Measurements from ENCODE around the gene RERG.
A peak's percentile ranks its signal among the peaks of the same experiment; 100 is the strongest.

The RERG gene

DNA sequence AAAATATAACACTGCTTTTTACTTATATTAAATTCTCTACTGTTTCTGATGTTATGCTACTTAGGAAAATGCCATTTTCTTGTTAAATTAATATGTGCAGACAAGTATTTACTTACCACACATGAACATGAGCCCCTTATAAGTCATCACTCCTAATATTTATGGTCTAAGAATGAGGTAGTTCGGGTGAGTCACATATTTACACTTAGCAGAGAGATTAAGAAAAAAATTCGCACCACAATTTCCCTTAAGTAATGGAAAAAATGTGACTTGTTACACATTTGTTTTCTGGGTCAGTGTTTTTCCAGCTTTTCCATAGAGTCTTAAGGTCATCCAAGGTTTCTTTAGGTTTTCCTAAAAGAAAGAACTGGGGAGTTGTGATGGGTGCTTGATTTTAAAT is 68.3 kb downstream of the RERG start:
- ChIA-PET POLR2A (no interaction called here), CTCF (interaction anchor here (0.7 to 6.4 kb wide), 8 partner anchors 8 to 429 kb away, joined by 3 to 101 read pairs (median 4); partner anchors contain the start of gene RERG)
- Histone ChIP-seq H3K4me3 (ENCODE audit: low read depth, low read length) (no peak overlapping the region), H3K27ac (ENCODE audit: extremely low read depth, low read depth, low read length) (no peak overlapping the region), H3K4me1 (ENCODE audit: control insufficient read depth, insufficient read depth, low read length) (peaks cover 5% of the 10 kb centered on the region; the same call in 1 of the 2 replicates), H3K36me3 (ENCODE audit: control insufficient read depth in 2 of 2, insufficient read depth in 1 of 2, low read length in 2 of 2) (no peaks in the 10 kb centered on the region), H3K9me3 (ENCODE audit: control insufficient read depth, insufficient read depth, low read depth, low read length) (no peaks in the 10 kb centered on the region)
- TF ChIP-seq ZNF560 (tag by site-specific recombination; IDR thresholded peaks at IDR 0.05; ENCODE audit: borderline replicate concordance) (no peak), ZBTB21 (tag by site-specific recombination; IDR thresholded peaks at IDR 0.05) (no peak), ZNF830 (tag by site-specific recombination; IDR thresholded peaks at IDR 0.05; ENCODE audit: low read depth) (no peak), ZNF394 (tag by site-specific recombination; IDR thresholded peaks at IDR 0.05; ENCODE audit: borderline replicate concordance) (no peak), ZNF416 (tag by site-specific recombination; IDR thresholded peaks at IDR 0.05) (no peak), ZNF223 (tag by site-specific recombination; IDR thresholded peaks at IDR 0.05) (no peak), ZNF626 (tag by site-specific recombination; IDR thresholded peaks at IDR 0.05) (no peak), ZNF629 (tag by site-specific recombination; IDR thresholded peaks at IDR 0.05) (no peak)
- TF ChIP-seq, protein P1, sequence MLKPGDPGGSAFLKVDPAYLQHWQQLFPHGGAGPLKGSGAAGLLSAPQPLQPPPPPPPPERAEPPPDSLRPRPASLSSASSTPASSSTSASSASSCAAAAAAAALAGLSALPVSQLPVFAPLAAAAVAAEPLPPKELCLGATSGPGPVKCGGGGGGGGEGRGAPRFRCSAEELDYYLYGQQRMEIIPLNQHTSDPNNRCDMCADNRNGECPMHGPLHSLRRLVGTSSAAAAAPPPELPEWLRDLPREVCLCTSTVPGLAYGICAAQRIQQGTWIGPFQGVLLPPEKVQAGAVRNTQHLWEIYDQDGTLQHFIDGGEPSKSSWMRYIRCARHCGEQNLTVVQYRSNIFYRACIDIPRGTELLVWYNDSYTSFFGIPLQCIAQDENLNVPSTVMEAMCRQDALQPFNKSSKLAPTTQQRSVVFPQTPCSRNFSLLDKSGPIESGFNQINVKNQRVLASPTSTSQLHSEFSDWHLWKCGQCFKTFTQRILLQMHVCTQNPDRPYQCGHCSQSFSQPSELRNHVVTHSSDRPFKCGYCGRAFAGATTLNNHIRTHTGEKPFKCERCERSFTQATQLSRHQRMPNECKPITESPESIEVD (tag by site-specific recombination; IDR thresholded peaks at IDR 0.05) = peak; percentile 19; the same call in 1 of the 2 replicates
- TF ChIP-seq, protein P2, sequence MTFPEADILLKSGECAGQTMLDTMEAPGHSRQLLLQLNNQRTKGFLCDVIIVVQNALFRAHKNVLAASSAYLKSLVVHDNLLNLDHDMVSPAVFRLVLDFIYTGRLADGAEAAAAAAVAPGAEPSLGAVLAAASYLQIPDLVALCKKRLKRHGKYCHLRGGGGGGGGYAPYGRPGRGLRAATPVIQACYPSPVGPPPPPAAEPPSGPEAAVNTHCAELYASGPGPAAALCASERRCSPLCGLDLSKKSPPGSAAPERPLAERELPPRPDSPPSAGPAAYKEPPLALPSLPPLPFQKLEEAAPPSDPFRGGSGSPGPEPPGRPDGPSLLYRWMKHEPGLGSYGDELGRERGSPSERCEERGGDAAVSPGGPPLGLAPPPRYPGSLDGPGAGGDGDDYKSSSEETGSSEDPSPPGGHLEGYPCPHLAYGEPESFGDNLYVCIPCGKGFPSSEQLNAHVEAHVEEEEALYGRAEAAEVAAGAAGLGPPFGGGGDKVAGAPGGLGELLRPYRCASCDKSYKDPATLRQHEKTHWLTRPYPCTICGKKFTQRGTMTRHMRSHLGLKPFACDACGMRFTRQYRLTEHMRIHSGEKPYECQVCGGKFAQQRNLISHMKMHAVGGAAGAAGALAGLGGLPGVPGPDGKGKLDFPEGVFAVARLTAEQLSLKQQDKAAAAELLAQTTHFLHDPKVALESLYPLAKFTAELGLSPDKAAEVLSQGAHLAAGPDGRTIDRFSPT (tag by site-specific recombination; IDR thresholded peaks at IDR 0.05) = 0 out of 2 replicates have a peak, but pooled peaks have one; percentile 32
- TF ChIP-seq, protein P3, sequence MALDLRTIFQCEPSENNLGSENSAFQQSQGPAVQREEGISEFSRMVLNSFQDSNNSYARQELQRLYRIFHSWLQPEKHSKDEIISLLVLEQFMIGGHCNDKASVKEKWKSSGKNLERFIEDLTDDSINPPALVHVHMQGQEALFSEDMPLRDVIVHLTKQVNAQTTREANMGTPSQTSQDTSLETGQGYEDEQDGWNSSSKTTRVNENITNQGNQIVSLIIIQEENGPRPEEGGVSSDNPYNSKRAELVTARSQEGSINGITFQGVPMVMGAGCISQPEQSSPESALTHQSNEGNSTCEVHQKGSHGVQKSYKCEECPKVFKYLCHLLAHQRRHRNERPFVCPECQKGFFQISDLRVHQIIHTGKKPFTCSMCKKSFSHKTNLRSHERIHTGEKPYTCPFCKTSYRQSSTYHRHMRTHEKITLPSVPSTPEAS (tag by site-specific recombination; IDR thresholded peaks at IDR 0.05) = no peak
- TF ChIP-seq, protein P4, sequence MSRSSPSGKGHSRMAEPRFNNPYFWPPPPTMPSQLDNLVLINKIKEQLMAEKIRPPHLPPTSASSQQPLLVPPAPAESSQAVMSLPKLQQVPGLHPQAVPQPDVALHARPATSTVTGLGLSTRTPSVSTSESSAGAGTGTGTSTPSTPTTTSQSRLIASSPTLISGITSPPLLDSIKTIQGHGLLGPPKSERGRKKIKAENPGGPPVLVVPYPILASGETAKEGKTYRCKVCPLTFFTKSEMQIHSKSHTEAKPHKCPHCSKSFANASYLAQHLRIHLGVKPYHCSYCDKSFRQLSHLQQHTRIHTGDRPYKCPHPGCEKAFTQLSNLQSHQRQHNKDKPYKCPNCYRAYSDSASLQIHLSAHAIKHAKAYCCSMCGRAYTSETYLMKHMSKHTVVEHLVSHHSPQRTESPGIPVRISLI (tag by site-specific recombination; IDR thresholded peaks at IDR 0.05) = no peak

DNA sequence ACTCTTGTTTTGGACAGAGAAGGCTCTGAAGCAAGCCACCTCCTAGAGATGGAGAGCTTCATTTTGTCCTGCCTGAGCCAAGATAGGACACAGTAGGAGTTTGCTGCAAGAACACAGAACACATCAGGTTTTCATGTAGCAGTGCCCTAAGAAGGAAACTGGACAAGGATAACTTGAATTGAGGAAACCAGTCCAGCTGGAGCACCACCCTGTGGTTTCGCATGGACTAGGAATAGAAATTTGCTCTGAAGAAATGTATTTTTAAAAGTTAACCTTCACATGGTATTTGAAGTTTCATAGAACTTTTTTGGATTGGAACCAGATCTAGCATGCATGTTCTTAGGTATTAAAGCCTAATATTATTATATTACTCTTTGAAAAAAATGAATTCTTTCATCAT is 68.8 kb downstream of the RERG start:
- H3K4me1 ChIP-seq (ENCODE audit: control insufficient read depth, insufficient read depth, low read length) = peaks cover 5% of the 10 kb centered on the region; the same call in 1 of the 2 replicates
- H3K36me3 ChIP-seq (ENCODE audit: control insufficient read depth in 2 of 2, insufficient read depth in 1 of 2, low read length in 2 of 2) = no peaks in the 10 kb centered on the region
- CTCF ChIA-PET = interaction anchor here (0.7 to 6.4 kb wide), 7 partner anchors 9 to 86 kb away, joined by 3 to 101 read pairs (median 3); partner anchors contain the start of gene RERG
- no peaks in the 10 kb centered on the region for H3K9me3 ChIP-seq (ENCODE audit: control insufficient read depth, insufficient read depth, low read depth, low read length)
- no peak overlapping the region for H3K4me3 ChIP-seq (ENCODE audit: low read depth, low read length)
- no peak overlapping the region for H3K27ac ChIP-seq (ENCODE audit: extremely low read depth, low read depth, low read length)
- POLR2A ChIA-PET = no interaction called here
- TF ChIP-seq, protein P5, sequence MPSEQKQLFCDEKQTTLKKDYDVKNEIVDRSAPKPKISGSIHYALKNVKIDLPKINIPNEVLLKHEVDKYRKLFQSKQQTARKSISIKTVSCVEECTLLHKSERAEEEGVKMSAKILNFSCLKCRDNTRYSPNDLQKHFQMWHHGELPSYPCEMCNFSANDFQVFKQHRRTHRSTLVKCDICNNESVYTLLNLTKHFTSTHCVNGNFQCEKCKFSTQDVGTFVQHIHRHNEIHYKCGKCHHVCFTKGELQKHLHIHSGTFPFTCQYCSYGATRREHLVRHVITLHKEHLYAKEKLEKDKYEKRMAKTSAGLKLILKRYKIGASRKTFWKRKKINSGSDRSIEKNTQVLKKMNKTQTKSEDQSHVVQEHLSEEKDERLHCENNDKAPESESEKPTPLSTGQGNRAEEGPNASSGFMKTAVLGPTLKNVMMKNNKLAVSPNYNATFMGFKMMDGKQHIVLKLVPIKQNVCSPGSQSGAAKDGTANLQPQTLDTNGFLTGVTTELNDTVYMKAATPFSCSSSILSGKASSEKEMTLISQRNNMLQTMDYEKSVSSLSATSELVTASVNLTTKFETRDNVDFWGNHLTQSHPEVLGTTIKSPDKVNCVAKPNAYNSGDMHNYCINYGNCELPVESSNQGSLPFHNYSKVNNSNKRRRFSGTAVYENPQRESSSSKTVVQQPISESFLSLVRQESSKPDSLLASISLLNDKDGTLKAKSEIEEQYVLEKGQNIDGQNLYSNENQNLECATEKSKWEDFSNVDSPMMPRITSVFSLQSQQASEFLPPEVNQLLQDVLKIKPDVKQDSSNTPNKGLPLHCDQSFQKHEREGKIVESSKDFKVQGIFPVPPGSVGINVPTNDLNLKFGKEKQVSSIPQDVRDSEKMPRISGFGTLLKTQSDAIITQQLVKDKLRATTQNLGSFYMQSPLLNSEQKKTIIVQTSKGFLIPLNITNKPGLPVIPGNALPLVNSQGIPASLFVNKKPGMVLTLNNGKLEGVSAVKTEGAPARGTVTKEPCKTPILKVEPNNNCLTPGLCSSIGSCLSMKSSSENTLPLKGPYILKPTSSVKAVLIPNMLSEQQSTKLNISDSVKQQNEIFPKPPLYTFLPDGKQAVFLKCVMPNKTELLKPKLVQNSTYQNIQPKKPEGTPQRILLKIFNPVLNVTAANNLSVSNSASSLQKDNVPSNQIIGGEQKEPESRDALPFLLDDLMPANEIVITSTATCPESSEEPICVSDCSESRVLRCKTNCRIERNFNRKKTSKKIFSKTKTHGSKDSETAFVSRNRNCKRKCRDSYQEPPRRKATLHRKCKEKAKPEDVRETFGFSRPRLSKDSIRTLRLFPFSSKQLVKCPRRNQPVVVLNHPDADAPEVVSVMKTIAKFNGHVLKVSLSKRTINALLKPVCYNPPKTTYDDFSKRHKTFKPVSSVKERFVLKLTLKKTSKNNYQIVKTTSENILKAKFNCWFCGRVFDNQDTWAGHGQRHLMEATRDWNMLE (tag by site-specific recombination; conservative IDR thresholded peaks at IDR 0.05; ENCODE audit: low read depth) = no peak
- TF ChIP-seq ZNF350 (tag by site-specific recombination; IDR thresholded peaks at IDR 0.05) = no peak
- no peak for TF ChIP-seq ZNF266 (tag by site-specific recombination; IDR thresholded peaks at IDR 0.05; ENCODE audit: low read depth)
- TF ChIP-seq, protein P6, sequence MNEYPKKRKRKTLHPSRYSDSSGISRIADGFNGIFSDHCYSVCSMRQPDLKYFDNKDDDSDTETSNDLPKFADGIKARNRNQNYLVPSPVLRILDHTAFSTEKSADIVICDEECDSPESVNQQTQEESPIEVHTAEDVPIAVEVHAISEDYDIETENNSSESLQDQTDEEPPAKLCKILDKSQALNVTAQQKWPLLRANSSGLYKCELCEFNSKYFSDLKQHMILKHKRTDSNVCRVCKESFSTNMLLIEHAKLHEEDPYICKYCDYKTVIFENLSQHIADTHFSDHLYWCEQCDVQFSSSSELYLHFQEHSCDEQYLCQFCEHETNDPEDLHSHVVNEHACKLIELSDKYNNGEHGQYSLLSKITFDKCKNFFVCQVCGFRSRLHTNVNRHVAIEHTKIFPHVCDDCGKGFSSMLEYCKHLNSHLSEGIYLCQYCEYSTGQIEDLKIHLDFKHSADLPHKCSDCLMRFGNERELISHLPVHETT (tag by site-specific recombination; IDR thresholded peaks at IDR 0.05) = no peak
- TF ChIP-seq ZNF112 (tag by site-specific recombination; IDR thresholded peaks at IDR 0.05) = no peak
- TF ChIP-seq HOXA7 (CRISPR knock-in tag; IDR thresholded peaks at IDR 0.05; ENCODE audit: borderline replicate concordance) = no peak
- TF ChIP-seq ZNF211 (tag by site-specific recombination; IDR thresholded peaks at IDR 0.05; ENCODE audit: low read depth) = no peak

Data from HEK293 (cell line).